Adrenal gland (tissue), 5 donors: ENCODE data around the gene BGLAP.
A peak's percentile ranks its signal among the peaks of the same experiment; 100 is the strongest.

Experiments
- POLR2A ChIP-seq, 2 donors: fragments of 450-650 bp; IDR thresholded peaks; one replicate each; pipeline ENCODE4 v1.6.1; 2017; ENCODE audit warnings: antibody characterized with exemption in 2 of 2, mild to moderate bottlenecking in 2 of 2, moderate library complexity in 1 of 2
- TF ChIP-seq, protein P1 (sequence below), 6 experiments: fragments of 450-650 bp in 4 of 6; fragments of 200-600 bp in 2 of 6; sonication (generic) in 1 of 6; IDR thresholded peaks; 1 replicate in 5 of 6; 2 replicates in 1 of 6; pipeline versions ENCODE4 v1.5.1 to v1.8.0; 2016 to 2021; ENCODE audit warnings: antibody characterized with exemption in 6 of 6, mild to moderate bottlenecking in 2 of 6, moderate library complexity in 1 of 6
- donor health status: DM: no; HTN: no; CAD: no.

GRCh38 chr1:156291226-156292061 lies 49.5 kb downstream of the BGLAP start:
- TF ChIP-seq, protein P1, sequence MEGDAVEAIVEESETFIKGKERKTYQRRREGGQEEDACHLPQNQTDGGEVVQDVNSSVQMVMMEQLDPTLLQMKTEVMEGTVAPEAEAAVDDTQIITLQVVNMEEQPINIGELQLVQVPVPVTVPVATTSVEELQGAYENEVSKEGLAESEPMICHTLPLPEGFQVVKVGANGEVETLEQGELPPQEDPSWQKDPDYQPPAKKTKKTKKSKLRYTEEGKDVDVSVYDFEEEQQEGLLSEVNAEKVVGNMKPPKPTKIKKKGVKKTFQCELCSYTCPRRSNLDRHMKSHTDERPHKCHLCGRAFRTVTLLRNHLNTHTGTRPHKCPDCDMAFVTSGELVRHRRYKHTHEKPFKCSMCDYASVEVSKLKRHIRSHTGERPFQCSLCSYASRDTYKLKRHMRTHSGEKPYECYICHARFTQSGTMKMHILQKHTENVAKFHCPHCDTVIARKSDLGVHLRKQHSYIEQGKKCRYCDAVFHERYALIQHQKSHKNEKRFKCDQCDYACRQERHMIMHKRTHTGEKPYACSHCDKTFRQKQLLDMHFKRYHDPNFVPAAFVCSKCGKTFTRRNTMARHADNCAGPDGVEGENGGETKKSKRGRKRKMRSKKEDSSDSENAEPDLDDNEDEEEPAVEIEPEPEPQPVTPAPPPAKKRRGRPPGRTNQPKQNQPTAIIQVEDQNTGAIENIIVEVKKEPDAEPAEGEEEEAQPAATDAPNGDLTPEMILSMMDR (IDR thresholded peaks at IDR 0.05) = no peak
- peak in 1 of 2 donors; percentile 72 for TF ChIP-seq POLR2A (IDR thresholded peaks at IDR 0.05)
